Measurements from ENCODE around the gene HRH1.

The HRH1 gene

DNA sequence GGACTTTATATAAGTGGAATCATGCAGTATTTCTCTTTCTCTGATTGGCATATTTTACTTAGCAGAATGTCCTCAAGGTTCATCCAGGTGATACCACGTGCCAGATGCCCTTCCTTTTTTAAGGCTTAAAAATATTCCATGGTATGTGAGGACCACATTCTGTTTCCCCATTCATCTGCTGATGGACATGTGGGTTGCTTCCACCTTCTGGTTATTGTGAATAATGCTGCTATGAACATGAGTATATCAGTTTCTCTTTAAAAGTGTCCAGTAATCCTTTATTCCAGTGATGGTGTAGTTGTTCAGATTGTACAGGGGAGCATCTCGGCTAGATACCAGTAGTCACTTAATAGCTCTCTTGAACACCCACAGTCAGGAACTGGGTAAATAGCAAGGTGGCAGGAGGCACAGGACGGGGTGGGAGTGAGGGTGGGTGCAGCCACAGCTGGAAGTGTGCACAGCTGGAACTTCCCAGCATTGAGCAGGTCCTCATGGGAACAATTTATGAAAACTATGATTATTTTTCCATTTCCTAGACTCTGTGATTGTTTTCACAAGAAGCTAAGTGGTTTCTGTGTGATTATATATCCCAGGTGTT, 67.6 kb downstream of the HRH1 start:
- TF ChIP-seq, protein P1, sequence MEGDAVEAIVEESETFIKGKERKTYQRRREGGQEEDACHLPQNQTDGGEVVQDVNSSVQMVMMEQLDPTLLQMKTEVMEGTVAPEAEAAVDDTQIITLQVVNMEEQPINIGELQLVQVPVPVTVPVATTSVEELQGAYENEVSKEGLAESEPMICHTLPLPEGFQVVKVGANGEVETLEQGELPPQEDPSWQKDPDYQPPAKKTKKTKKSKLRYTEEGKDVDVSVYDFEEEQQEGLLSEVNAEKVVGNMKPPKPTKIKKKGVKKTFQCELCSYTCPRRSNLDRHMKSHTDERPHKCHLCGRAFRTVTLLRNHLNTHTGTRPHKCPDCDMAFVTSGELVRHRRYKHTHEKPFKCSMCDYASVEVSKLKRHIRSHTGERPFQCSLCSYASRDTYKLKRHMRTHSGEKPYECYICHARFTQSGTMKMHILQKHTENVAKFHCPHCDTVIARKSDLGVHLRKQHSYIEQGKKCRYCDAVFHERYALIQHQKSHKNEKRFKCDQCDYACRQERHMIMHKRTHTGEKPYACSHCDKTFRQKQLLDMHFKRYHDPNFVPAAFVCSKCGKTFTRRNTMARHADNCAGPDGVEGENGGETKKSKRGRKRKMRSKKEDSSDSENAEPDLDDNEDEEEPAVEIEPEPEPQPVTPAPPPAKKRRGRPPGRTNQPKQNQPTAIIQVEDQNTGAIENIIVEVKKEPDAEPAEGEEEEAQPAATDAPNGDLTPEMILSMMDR (IDR thresholded peaks at IDR 0.05; ENCODE audit: borderline replicate concordance, insufficient read depth, low read depth, low read length), result no peak

DNA sequence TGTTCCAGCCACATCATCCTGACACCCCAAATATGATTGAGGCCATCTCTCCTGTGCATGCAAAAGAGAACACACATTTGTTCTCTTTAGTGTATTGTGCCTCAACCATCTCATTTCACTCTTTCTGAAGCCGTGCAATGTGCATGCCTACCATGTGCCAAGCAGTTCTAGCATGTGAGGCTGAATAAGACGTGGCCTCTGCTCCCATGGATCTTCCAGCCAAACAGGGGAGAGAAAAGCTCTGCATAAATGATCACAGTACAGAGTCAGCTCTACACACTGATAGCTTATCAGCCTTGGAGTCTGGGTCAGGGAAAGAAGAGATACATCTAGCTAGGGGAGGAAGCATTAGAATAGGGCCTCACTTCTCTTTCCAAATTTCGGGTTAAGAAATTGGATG, 69.7 kb downstream of the HRH1 start:
- H3K4me3 ChIP-seq (ENCODE audit: low read depth, low read length), result no peak overlapping the region
- TF ChIP-seq, protein P1 (IDR thresholded peaks at IDR 0.05; ENCODE audit: borderline replicate concordance, insufficient read depth, low read depth, low read length), result no peak

More for the DNA sequence above, 67.6 kb downstream of the HRH1 start:
- H3K4me3 ChIP-seq (ENCODE audit: low read depth, low read length), result no peak overlapping the region

DNA sequence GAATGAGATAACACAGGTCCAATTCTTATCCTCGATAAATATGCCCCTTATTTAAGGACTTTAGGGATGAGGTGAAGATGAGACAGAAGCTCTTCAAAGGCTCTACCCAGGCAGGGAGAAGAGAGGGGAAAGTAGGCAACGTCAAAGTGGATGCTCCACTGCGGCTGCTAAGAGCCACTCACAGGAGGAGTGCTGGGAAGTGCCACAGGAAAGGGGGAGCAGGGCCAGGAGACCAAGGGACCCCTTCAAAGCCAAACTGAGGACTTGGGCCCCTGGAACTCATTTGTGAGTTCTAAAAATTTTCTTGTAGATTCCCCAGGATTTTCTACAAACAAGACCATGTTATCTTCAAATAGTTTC, 70.6 kb downstream of the HRH1 start:
- TF ChIP-seq, protein P1 (IDR thresholded peaks at IDR 0.05; ENCODE audit: borderline replicate concordance, insufficient read depth, low read depth, low read length), result no peak
- no peak overlapping the region for H3K4me3 ChIP-seq (ENCODE audit: low read depth, low read length)

DNA sequence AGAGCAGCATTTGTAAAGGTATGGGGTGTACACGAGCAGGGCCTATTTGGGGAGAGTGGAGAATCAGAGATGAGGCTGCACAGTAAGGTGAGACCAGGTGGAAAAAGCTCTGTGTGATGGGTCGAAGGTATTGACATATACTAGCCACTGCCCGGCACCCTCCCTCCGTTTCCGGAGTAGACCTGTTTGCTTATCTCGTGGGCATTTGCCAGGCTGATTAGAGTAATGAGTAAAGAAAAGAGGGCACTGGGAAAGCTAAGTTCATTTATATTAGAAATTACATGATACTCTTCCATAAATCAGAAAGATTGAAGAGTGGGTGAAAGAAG, 71.7 kb downstream of the HRH1 start:
- H3K4me3 ChIP-seq (ENCODE audit: low read depth, low read length), result no peak overlapping the region

DNA sequence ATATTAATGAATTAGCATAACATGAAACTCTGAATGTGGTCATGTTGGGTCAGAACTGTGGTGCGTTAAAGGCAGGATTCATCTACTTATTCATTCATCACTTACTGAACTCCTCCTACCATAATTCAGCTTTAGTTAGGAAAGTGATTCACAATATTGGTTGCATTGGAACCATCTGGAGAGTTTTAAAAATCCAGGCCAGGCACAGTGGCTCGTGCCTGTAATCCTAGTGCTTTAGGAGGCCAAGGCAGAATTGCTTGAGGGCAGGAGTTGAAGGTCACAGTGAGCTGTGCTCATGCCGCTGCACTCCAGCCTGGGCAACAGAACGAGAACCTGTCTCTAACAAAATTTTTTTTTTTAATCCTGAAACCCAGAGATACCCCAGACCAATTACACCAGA, 73.7 kb downstream of the HRH1 start:
- no peak overlapping the region for H3K4me3 ChIP-seq (ENCODE audit: low read depth, low read length)
- TF ChIP-seq, protein P1 (IDR thresholded peaks at IDR 0.05; ENCODE audit: borderline replicate concordance, insufficient read depth, low read depth, low read length), result no peak

More for the DNA sequence above, 71.7 kb downstream of the HRH1 start:
- TF ChIP-seq, protein P1 (IDR thresholded peaks at IDR 0.05; ENCODE audit: borderline replicate concordance, insufficient read depth, low read depth, low read length), result no peak

DNA sequence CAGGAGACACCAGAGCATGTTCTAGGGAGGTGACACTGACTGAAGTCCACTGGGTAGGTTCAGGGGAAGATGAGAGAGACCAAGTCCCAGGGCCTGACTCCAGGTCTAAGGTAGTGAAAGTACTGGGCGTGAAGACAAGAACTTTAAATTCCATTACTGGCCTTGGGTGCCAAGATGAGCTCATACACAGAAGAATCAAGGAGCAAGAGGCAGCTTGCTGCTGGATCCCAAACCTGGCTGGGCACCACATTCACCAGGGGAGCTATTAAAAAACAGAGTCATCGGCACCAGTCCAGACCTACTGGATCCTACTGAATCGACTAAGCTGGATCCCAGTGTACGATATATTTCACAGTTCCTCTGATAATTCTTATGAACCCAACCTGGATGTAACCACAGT, 75.8 kb downstream of the HRH1 start:
- no peak overlapping the region for H3K4me3 ChIP-seq (ENCODE audit: low read depth, low read length)
- TF ChIP-seq, protein P1 (IDR thresholded peaks at IDR 0.05; ENCODE audit: borderline replicate concordance, insufficient read depth, low read depth, low read length), result no peak

DNA sequence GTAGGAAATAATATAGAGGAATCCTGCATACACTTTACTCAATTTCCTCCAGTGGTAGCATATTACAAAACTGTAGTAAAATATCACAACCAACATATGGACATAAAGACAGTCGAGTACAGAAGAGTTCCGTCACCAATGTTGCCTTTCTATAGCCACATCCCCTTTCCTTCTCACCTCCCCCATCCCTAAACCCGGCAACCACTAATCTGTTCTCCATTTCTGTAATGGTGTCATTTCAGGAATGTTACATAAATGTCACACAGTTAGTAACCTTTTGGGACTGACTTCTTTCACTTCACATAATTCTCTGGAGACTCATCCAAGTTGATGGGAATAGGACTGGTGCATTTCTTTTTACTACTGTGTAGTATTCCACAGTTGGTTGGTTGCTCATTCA, 76.5 kb downstream of the HRH1 start:
- TF ChIP-seq, protein P1 (IDR thresholded peaks at IDR 0.05; ENCODE audit: borderline replicate concordance, insufficient read depth, low read depth, low read length), result no peak
- no peak overlapping the region for H3K4me3 ChIP-seq (ENCODE audit: low read depth, low read length)

All from GM12875 (cell line).